ENCODE results near the gene CDC7.

The CDC7 gene

DNA sequence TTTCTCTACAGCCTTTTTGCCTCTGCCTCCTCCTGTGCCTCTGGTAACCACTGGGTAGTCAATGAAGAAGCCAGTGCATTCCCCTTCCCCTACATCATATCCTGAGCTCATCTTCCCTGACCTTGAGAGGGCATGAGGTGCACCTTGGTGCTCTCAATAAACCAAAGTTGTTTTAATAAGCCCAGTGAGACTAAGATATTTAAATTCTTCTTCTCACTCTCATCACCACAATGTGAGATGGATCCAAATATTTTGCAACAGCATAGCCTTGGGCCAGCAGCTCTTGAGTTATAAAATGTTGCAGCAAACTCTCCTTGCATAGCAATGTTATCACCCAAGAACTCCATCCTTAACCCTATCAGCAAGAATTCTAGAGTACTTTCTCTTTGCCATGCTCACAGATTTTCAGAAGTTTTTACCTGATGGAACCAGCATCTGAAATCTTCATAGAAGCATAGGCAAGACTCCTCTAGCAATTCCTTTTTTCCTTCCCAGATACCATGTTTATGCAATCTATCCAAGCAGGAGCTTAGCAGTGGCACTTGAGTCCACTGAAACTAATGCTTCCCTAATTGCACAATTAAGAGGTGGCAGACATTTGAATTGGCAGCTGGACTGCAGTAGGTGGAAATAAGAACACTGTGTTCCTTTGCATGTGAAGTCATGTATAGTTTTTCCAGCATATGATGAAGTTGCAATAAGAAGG is 36.8 kb downstream of the CDC7 start:
- H3K9ac ChIP-seq (ENCODE audit: insufficient read length, low read depth), result no peak overlapping the region
- TF ChIP-seq SUZ12 (IDR thresholded peaks at IDR 0.05; ENCODE audit: extremely low read depth, insufficient read depth, insufficient read length) (no peak), ZNF274 (IDR thresholded peaks at IDR 0.05; ENCODE audit: low read depth, low read length) (no peak), YY1 (IDR thresholded peaks at IDR 0.05; ENCODE audit: insufficient read depth, insufficient read length) (no peak)
- no peaks in the 10 kb centered on the region for H3K36me3 ChIP-seq (ENCODE audit: insufficient read depth, insufficient read length, low read length)
- no peak overlapping the region for H3K4me3 ChIP-seq (ENCODE audit: insufficient read length, low read depth)
- H3K4me1 ChIP-seq (ENCODE audit: insufficient read depth, insufficient read length), result no peaks in the 10 kb centered on the region
- H3K27me3 ChIP-seq (ENCODE audit: insufficient read depth, insufficient read length), result no peaks in the 10 kb centered on the region
- H3K9me3 ChIP-seq (ENCODE audit: insufficient read depth, low read length), result no peaks in the 10 kb centered on the region
- no peak for DNase-seq (ENCODE audit: low read depth, low spot score)

DNA sequence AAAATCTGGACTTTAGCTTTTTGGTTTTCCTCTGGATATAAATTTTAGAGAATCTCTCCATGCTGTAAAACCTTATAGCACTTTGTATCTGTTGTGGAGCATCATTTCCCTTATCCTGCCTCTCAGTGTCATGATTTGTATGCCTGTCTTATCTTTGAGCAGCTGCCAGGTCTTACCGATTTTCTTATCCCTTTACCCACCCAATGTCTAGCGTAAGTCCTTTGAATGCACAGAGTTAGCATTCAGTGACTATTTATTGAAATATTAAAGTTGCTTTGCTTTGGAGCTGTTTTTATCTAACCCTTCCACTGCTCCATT is 37.3 kb downstream of the CDC7 start:
- no peak overlapping the region for H3K9ac ChIP-seq (ENCODE audit: insufficient read length, low read depth)
- H3K4me3 ChIP-seq (ENCODE audit: insufficient read length, low read depth), result no peak overlapping the region
- TF ChIP-seq ZNF274 (IDR thresholded peaks at IDR 0.05; ENCODE audit: low read depth, low read length), result no peak
- TF ChIP-seq YY1 (IDR thresholded peaks at IDR 0.05; ENCODE audit: insufficient read depth, insufficient read length), result no peak
- TF ChIP-seq SUZ12 (IDR thresholded peaks at IDR 0.05; ENCODE audit: extremely low read depth, insufficient read depth, insufficient read length), result no peak
- DNase-seq (ENCODE audit: low read depth, low spot score), result no peak
- H3K27me3 ChIP-seq (ENCODE audit: insufficient read depth, insufficient read length), result no peaks in the 10 kb centered on the region
- H3K9me3 ChIP-seq (ENCODE audit: insufficient read depth, low read length), result no peaks in the 10 kb centered on the region
- H3K4me1 ChIP-seq (ENCODE audit: insufficient read depth, insufficient read length), result no peaks in the 10 kb centered on the region
- H3K36me3 ChIP-seq (ENCODE audit: insufficient read depth, insufficient read length, low read length), result no peaks in the 10 kb centered on the region

DNA sequence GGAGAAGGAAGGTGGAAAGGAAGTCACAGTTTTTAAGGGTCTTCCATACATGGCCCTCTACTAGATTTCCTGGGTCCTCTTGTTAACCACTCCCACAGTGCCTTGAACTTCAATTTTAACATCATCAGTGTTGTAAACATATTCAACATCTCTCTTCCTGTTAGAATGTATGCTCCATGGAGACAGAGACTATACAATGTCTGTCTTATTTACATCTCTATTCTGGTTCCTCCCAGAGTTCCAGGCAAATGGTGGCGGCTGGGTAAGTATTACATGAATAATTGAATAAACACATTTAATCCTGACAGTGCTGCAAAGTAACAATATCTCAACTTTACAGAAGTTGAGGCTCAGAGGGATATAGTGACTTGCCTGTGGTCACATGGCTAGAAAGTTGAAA is 40.3 kb downstream of the CDC7 start:
- no peak for TF ChIP-seq YY1 (IDR thresholded peaks at IDR 0.05; ENCODE audit: insufficient read depth, insufficient read length)
- no peak for TF ChIP-seq ZNF274 (IDR thresholded peaks at IDR 0.05; ENCODE audit: low read depth, low read length)
- TF ChIP-seq SUZ12 (IDR thresholded peaks at IDR 0.05; ENCODE audit: extremely low read depth, insufficient read depth, insufficient read length), result no peak
- no peak for DNase-seq (ENCODE audit: low read depth, low spot score)
- H3K4me1 ChIP-seq (ENCODE audit: insufficient read depth, insufficient read length), result no peaks in the 10 kb centered on the region
- no peak overlapping the region for H3K4me3 ChIP-seq (ENCODE audit: insufficient read length, low read depth)
- H3K9ac ChIP-seq (ENCODE audit: insufficient read length, low read depth), result no peak overlapping the region
- no peaks in the 10 kb centered on the region for H3K36me3 ChIP-seq (ENCODE audit: insufficient read depth, insufficient read length, low read length)
- H3K27me3 ChIP-seq (ENCODE audit: insufficient read depth, insufficient read length), result no peaks in the 10 kb centered on the region
- no peaks in the 10 kb centered on the region for H3K9me3 ChIP-seq (ENCODE audit: insufficient read depth, low read length)

DNA sequence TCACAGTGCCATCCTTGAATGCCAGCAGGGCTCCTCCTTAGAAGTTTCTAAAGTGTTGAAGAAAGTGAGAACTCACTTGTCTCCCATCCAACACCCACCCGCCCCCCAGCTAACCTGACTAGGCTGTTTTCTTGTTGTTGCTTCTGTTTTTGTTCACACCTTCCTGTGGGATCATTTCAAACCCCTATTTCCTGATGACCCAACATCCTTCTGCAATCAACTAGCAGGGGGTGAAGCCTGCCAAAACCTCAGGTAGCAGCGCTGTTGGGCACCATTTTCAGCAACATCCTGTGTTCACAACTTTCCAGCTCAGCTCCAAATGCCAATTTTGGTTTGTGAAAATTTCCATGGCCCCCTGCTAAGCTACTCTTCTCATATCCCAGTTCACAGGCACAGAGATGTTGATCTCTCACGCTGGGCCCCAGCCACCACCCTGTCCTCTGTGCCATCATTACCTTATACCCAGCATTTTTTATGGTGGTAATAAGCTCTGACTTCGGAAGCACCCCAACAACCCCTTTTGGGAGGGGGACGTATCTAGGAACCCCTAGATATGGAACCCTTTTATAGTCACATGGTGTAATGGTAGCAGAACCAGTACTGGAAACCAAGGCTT is 41.4 kb downstream of the CDC7 start:
- no peak for DNase-seq (ENCODE audit: low read depth, low spot score)
- Histone ChIP-seq H3K9ac (ENCODE audit: insufficient read length, low read depth) (no peak overlapping the region), H3K36me3 (ENCODE audit: insufficient read depth, insufficient read length, low read length) (no peaks in the 10 kb centered on the region), H3K27me3 (ENCODE audit: insufficient read depth, insufficient read length) (no peaks in the 10 kb centered on the region), H3K9me3 (ENCODE audit: insufficient read depth, low read length) (no peaks in the 10 kb centered on the region), H3K4me3 (ENCODE audit: insufficient read length, low read depth) (no peak overlapping the region), H3K4me1 (ENCODE audit: insufficient read depth, insufficient read length) (no peaks in the 10 kb centered on the region)
- TF ChIP-seq SUZ12 (IDR thresholded peaks at IDR 0.05; ENCODE audit: extremely low read depth, insufficient read depth, insufficient read length) (no peak), ZNF274 (IDR thresholded peaks at IDR 0.05; ENCODE audit: low read depth, low read length) (no peak), YY1 (IDR thresholded peaks at IDR 0.05; ENCODE audit: insufficient read depth, insufficient read length) (no peak)

DNA sequence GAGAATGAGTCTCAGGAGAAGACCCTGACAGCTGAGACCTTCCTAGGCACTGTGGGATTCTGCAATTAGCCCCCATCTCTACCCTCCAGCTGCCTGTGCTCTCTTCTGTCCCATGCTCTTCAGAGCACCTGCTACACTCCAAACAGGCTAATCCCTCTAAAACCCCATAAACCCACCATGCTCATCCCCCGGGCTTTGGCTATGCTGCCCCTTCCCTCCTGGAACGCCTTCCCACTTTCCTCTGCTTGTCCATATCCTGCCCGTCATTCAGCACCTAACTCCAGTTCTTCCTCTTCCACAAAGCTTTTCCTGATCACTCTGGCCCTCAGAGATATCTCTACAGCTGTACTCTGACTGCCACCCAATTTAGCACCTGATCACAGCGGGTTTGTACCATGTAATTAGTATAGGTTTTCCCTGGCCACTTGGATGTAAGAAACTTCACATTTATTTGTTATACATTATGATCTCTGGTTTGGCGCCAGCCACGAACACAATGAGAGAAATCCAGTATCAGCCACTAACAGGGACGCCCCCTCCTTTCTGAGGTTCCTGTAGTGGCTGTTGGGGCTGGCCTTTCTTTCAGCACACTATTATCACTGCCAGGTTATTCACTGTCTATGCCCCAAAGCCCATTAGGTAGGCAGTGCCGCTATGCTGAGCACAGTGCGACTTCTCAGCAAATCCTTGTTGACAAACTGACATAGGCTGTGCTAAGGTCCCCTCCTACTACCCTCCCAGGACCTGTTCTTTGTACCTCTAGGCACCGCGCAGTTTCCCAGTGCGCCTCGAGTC is 45.1 kb downstream of the CDC7 start:
- no peaks in the 10 kb centered on the region for H3K9me3 ChIP-seq (ENCODE audit: insufficient read depth, low read length)
- H3K4me3 ChIP-seq (ENCODE audit: insufficient read length, low read depth), result no peak overlapping the region
- H3K27me3 ChIP-seq (ENCODE audit: insufficient read depth, insufficient read length), result no peaks in the 10 kb centered on the region
- H3K4me1 ChIP-seq (ENCODE audit: insufficient read depth, insufficient read length), result no peaks in the 10 kb centered on the region
- no peak for DNase-seq (ENCODE audit: low read depth, low spot score)
- H3K36me3 ChIP-seq (ENCODE audit: insufficient read depth, insufficient read length, low read length), result no peaks in the 10 kb centered on the region
- no peak overlapping the region for H3K9ac ChIP-seq (ENCODE audit: insufficient read length, low read depth)
- TF ChIP-seq SUZ12 (IDR thresholded peaks at IDR 0.05; ENCODE audit: extremely low read depth, insufficient read depth, insufficient read length) (no peak), YY1 (IDR thresholded peaks at IDR 0.05; ENCODE audit: insufficient read depth, insufficient read length) (no peak), ZNF274 (IDR thresholded peaks at IDR 0.05; ENCODE audit: low read depth, low read length) (no peak)

DNA sequence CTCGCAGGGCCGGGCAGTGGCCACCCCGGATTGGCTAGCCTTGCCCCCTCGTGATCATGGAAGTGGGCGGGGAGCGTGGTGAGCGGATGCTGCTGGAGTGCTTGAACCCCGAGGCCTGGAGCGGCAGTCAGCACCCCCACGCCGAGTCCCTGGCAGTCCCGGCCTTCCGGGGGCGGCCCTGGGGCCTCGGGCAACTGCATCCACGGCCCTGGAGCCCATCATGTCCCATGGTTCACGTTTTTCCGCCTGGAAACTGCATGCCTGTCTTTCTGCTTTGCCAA is 45.6 kb downstream of the CDC7 start:
- DNase-seq (ENCODE audit: low read depth, low spot score), result no peak
- TF ChIP-seq YY1 (IDR thresholded peaks at IDR 0.05; ENCODE audit: insufficient read depth, insufficient read length) (no peak), SUZ12 (IDR thresholded peaks at IDR 0.05; ENCODE audit: extremely low read depth, insufficient read depth, insufficient read length) (no peak), ZNF274 (IDR thresholded peaks at IDR 0.05; ENCODE audit: low read depth, low read length) (no peak)

DNA sequence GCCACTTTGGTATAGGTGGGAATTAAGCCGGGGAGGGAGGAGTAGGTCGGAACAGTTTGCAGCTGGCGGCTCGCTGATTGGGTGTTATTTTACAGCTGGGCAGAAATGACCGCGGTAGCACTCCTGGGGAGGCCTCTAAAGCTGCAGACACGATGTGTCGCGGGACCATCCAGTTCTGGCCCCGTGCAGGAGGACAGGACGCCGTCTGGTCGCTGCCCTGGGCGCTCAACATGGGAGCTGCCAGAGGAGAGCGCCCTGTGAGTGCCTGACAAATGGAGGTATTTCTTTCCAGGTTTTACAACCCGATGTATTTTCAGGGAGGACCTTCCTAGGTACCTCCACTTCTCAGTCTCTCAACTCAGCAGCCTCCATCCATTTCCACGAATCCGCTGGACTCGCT is 46.2 kb downstream of the CDC7 start:
- no peaks in the 10 kb centered on the region for H3K27me3 ChIP-seq (ENCODE audit: insufficient read depth, insufficient read length)
- no peaks in the 10 kb centered on the region for H3K9me3 ChIP-seq (ENCODE audit: insufficient read depth, low read length)
- H3K4me1 ChIP-seq (ENCODE audit: insufficient read depth, insufficient read length), result no peaks in the 10 kb centered on the region
- DNase-seq (ENCODE audit: low read depth, low spot score), result no peak
- H3K4me3 ChIP-seq (ENCODE audit: insufficient read length, low read depth), result no peak overlapping the region
- H3K9ac ChIP-seq (ENCODE audit: insufficient read length, low read depth), result no peak overlapping the region
- TF ChIP-seq ZNF274 (IDR thresholded peaks at IDR 0.05; ENCODE audit: low read depth, low read length) (no peak), YY1 (IDR thresholded peaks at IDR 0.05; ENCODE audit: insufficient read depth, insufficient read length) (no peak), SUZ12 (IDR thresholded peaks at IDR 0.05; ENCODE audit: extremely low read depth, insufficient read depth, insufficient read length) (no peak)
- no peaks in the 10 kb centered on the region for H3K36me3 ChIP-seq (ENCODE audit: insufficient read depth, insufficient read length, low read length)

More for the DNA sequence above, 45.6 kb downstream of the CDC7 start:
- no peaks in the 10 kb centered on the region for H3K27me3 ChIP-seq (ENCODE audit: insufficient read depth, insufficient read length)
- no peaks in the 10 kb centered on the region for H3K4me1 ChIP-seq (ENCODE audit: insufficient read depth, insufficient read length)
- H3K36me3 ChIP-seq (ENCODE audit: insufficient read depth, insufficient read length, low read length), result no peaks in the 10 kb centered on the region
- H3K4me3 ChIP-seq (ENCODE audit: insufficient read length, low read depth), result no peak overlapping the region
- no peak overlapping the region for H3K9ac ChIP-seq (ENCODE audit: insufficient read length, low read depth)
- no peaks in the 10 kb centered on the region for H3K9me3 ChIP-seq (ENCODE audit: insufficient read depth, low read length)

Measured in NT2/D1 (cell line).